DND-41 (cell line): ENCODE measurements around the gene RAB28.

ENCODE experiments used
- ATAC-seq: fragments of 200-7000 bp; cut with Tn5 transposase; 3 replicates; pipeline ENCODE4 v1.9.1; 2021; ENCODE audit warnings: low read depth; ENCODE audit not compliant: insufficient read depth
- DNase-seq: peaks from one replicate; pipeline ENCODE4 v3.0.0-alpha.2; 2020
- H2AFZ ChIP-seq: 2 replicates; pipeline ENCODE4 v1.6.0; 2012; ENCODE audit warnings: low read depth, low read length
- H3K27ac ChIP-seq: 2 replicates; pipeline ENCODE4 v1.5.1; 2012; ENCODE audit warnings: low read length, inconsistent platforms
- H3K27me3 ChIP-seq: fragments of 200-600 bp; sonication (generic); 2 replicates; pipeline ENCODE4 v1.6.0; 2012; ENCODE audit warnings: low read length, mild to moderate bottlenecking, inconsistent platforms; ENCODE audit not compliant: insufficient read depth, poor library complexity
- H3K36me3 ChIP-seq: 2 replicates; pipeline ENCODE4 v1.5.1; 2012; ENCODE audit warnings: low read length, inconsistent platforms; ENCODE audit not compliant: insufficient read depth
- H3K4me1 ChIP-seq: 2 replicates; pipeline ENCODE4 v1.5.1; 2012; ENCODE audit warnings: mild to moderate bottlenecking, low read length; ENCODE audit not compliant: insufficient read depth
- H3K4me2 ChIP-seq: 2 replicates; pipeline ENCODE4 v1.6.0; 2012; ENCODE audit warnings: mild to moderate bottlenecking, moderate library complexity, low read length, inconsistent platforms; ENCODE audit not compliant: insufficient read depth
- H3K4me3 ChIP-seq, 2 experiments: fragments of 200-600 bp in 1 of 2; shearing (Covaris generic) in 1 of 2; 2 replicates each; pipeline ENCODE4 v1.5.1; 2012 to 2016; ENCODE audit warnings: inconsistent platforms in 2 of 2, low read length in 2 of 2, mild to moderate bottlenecking in 2 of 2, low read depth in 1 of 2, moderate library complexity in 1 of 2
- H3K79me2 ChIP-seq: 2 replicates; pipeline ENCODE4 v1.6.0; 2012; ENCODE audit warnings: low read length, inconsistent platforms; ENCODE audit not compliant: insufficient read depth
- H3K9ac ChIP-seq: 2 replicates; pipeline ENCODE4 v1.6.0; 2012; ENCODE audit warnings: low read depth, mild to moderate bottlenecking, inconsistent platforms, low read length, moderate library complexity
- H3K9me3 ChIP-seq: 2 replicates; pipeline ENCODE4 v1.5.1; 2012; ENCODE audit warnings: low read length, moderate library complexity, mild to moderate bottlenecking, inconsistent platforms; ENCODE audit not compliant: insufficient read depth, severe bottlenecking
- H4K20me1 ChIP-seq: 2 replicates; pipeline ENCODE4 v1.6.0; 2012; ENCODE audit warnings: low read length; ENCODE audit not compliant: insufficient read depth
- EZH2 ChIP-seq: IDR thresholded peaks from 3 replicates; pipeline ENCODE4 v1.6.1; 2012; ENCODE audit warnings: borderline replicate concordance, low read depth, mild to moderate bottlenecking, moderate library complexity, low read length, inconsistent platforms; ENCODE audit not compliant: severe bottlenecking
- TF ChIP-seq, protein P1 (sequence below): IDR thresholded peaks from 2 replicates; pipeline ENCODE4 v1.5.1; 2012; ENCODE audit warnings: borderline replicate concordance, low read length, moderate library complexity, mild to moderate bottlenecking; ENCODE audit not compliant: poor library complexity, severe bottlenecking; ENCODE audit errors: extremely low read depth

The RAB28 gene

DNA sequence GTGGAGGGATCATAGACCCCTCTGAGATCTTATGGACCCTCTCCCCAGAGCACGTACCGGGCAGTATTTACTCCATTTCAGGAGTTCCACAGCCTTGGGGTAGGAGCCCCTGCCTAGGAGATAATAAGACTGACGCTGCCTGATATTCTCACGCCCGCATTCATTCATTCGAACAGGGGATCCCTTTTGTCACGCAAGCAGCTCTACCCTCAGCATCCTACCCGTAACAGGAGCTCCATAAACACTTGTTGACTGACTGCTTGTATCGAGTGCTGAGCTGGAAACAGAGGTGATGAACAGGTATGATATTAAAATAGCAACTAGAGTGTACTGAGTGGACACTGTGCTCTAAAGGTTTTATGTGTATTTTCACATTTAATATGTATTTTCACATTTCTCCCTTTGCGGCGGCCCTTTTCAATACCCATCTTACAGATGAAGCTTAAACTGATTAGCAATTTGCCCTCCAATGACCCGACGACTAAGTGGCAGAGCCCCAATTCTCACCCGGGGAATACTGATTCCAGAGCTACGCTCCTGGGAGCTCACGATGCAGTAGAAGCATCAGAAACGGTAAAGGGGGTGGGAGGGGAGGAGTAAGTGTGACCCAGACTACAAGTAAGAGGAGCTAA lies 888 bp downstream of the RAB28 start:
- Histone ChIP-seq H2AFZ (peak overlapping the region; percentile 91), H3K27me3 (no peaks in the 10 kb centered on the region), H3K9ac (peak overlapping the region; percentile 91), H3K27ac (peak overlapping the region; percentile 99), H3K79me2 (peaks cover 51% of the 10 kb centered on the region), H3K4me1 (peaks cover 41% of the 10 kb centered on the region), H4K20me1 (no peaks in the 10 kb centered on the region; the same call in 1 of the 2 replicates), H3K36me3 (peaks cover 5% of the 10 kb centered on the region), H3K9me3 (peaks cover 3% of the 10 kb centered on the region), H3K4me2 (peak overlapping the region; percentile 84), H3K4me3 (peak overlapping the region; percentile 57 to 93)
- TF ChIP-seq, protein P1, sequence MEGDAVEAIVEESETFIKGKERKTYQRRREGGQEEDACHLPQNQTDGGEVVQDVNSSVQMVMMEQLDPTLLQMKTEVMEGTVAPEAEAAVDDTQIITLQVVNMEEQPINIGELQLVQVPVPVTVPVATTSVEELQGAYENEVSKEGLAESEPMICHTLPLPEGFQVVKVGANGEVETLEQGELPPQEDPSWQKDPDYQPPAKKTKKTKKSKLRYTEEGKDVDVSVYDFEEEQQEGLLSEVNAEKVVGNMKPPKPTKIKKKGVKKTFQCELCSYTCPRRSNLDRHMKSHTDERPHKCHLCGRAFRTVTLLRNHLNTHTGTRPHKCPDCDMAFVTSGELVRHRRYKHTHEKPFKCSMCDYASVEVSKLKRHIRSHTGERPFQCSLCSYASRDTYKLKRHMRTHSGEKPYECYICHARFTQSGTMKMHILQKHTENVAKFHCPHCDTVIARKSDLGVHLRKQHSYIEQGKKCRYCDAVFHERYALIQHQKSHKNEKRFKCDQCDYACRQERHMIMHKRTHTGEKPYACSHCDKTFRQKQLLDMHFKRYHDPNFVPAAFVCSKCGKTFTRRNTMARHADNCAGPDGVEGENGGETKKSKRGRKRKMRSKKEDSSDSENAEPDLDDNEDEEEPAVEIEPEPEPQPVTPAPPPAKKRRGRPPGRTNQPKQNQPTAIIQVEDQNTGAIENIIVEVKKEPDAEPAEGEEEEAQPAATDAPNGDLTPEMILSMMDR = no peak
- no peak for TF ChIP-seq EZH2
- ATAC-seq (peak; percentile 44), DNase-seq (peak; percentile 14)

DNA sequence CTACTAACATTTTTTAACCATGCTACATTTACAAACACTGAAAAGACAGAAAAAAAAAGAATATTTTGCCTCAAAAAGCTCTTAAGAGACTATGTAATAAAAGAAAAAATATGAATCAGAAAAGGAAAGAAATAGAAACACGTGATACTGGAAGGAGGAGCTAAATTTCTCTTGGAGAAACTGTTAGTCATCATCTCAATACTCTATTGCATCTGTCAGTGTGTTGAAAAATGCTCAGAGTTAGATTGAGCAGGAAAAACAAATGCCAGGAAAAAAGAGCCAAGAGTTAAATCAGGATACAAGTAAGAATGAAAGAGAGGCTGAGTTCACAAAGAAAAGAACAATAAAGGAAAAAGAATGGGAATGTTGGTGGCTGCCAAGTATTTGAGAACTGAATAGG lies 2.6 kb downstream of the RAB28 start:
- DNase-seq = no peak
- H3K9ac ChIP-seq = peak overlapping the region; percentile 34; the same call in 1 of the 2 replicates
- H3K27me3 ChIP-seq = no peaks in the 10 kb centered on the region
- H3K4me3 ChIP-seq = no peak overlapping the region
- H3K4me2 ChIP-seq = peak overlapping the region; percentile 84
- no peak for ATAC-seq
- peaks cover 52% of the 10 kb centered on the region for H3K79me2 ChIP-seq
- H2AFZ ChIP-seq = no peak overlapping the region
- peaks cover 41% of the 10 kb centered on the region for H3K4me1 ChIP-seq
- H3K36me3 ChIP-seq = peaks cover 11% of the 10 kb centered on the region
- TF ChIP-seq, protein P1 = no peak
- no peak for TF ChIP-seq EZH2
- H3K9me3 ChIP-seq = no peaks in the 10 kb centered on the region
- H3K27ac ChIP-seq = no peak overlapping the region
- H4K20me1 ChIP-seq = no peaks in the 10 kb centered on the region; the same call in 1 of the 2 replicates

DNA sequence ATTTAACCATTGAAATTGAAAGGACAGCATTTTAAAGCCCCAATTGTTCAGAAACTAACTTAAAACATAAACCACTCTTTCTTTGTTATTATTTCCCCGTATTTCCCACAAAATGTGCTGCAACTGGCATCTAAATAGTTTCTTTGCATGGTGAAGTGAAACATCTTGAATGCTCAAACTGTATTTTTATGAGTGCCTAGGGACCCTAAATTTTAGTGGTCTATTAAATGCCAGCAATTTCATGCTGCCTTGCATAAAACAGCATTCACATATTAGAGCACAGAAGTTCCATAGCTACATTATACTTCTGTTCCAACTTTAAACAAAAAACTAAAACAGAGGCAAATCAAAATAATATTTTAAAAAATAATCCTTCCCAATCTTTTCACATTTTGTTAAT lies 5.4 kb downstream of the RAB28 start:
- H4K20me1 ChIP-seq = no peaks in the 10 kb centered on the region; the same call in 1 of the 2 replicates
- H3K27me3 ChIP-seq = no peaks in the 10 kb centered on the region
- H3K4me2 ChIP-seq = no peak overlapping the region
- H3K4me1 ChIP-seq = peaks cover 31% of the 10 kb centered on the region
- TF ChIP-seq EZH2 = no peak
- TF ChIP-seq, protein P1 = no peak
- H3K36me3 ChIP-seq = peaks cover 23% of the 10 kb centered on the region
- no peak overlapping the region for H3K4me3 ChIP-seq
- ATAC-seq = no peak
- H3K9me3 ChIP-seq = no peaks in the 10 kb centered on the region
- DNase-seq = no peak
- H3K9ac ChIP-seq = no peak overlapping the region
- no peak overlapping the region for H3K27ac ChIP-seq
- no peak overlapping the region for H2AFZ ChIP-seq
- H3K79me2 ChIP-seq = peaks cover 51% of the 10 kb centered on the region
